Astrocyte of the cerebellum (primary cell): ENCODE results near the gene SLC12A8.

Experiments
- DNase-seq: peaks from one replicate; pipeline ENCODE4 v3.0.0-alpha.2; 2011; ENCODE audit warnings: low read depth
- H3K4me3 ChIP-seq: 2 replicates; pipeline ENCODE4 v1.5.1; 2011; ENCODE audit warnings: mild to moderate bottlenecking, low read depth, low read length, moderate library complexity
- CTCF ChIP-seq: IDR thresholded peaks from 2 replicates; pipeline ENCODE4 v1.5.1; 2012; ENCODE audit warnings: low read length, low read depth, moderate library complexity, mild to moderate bottlenecking; ENCODE audit errors: missing control alignments
- in situ Hi-C: cut with HindIII; loops from 2 replicates; pipeline ENCODE4 v1.10.0; 2017; ENCODE audit warnings: low sequenced_read_pairs

SLC12A8 gene

GRCh38 chr3:125075738-125076137, 136.8 kb downstream of the SLC12A8 start:
- in situ Hi-C loops = no loop called here
- no peak for DNase-seq
- peak; percentile 19 for TF ChIP-seq CTCF
- H3K4me3 ChIP-seq = no peak overlapping the region

GRCh38 chr3:125073390-125073905, 139.1 kb downstream of the SLC12A8 start:
- no peak for TF ChIP-seq CTCF
- DNase-seq = no peak
- in situ Hi-C loops = no loop called here
- H3K4me3 ChIP-seq = no peak overlapping the region

GRCh38 chr3:125072749-125073389, 139.7 kb downstream of the SLC12A8 start:
- no peak for DNase-seq
- in situ Hi-C loops = no loop called here
- H3K4me3 ChIP-seq = no peak overlapping the region
- TF ChIP-seq CTCF = no peak

GRCh38 chr3:125072301-125072700, 140.2 kb downstream of the SLC12A8 start:
- DNase-seq = no peak
- no peak overlapping the region for H3K4me3 ChIP-seq
- no peak for TF ChIP-seq CTCF
- in situ Hi-C loops = no loop called here

GRCh38 chr3:125069968-125070745, 142.4 kb downstream of the SLC12A8 start:
- no peak for TF ChIP-seq CTCF
- no peak for DNase-seq
- no peak overlapping the region for H3K4me3 ChIP-seq
- in situ Hi-C loops = no loop called here

- no peak overlapping the region for H3K4me3 ChIP-seq
- DNase-seq = no peak
- TF ChIP-seq CTCF = no peak
- in situ Hi-C loops = no loop called here
Observed at GRCh38 chr3:125069452-125069851, 143.1 kb downstream of the SLC12A8 start.
